C4-2B (cell line): ENCODE results near the gene TMEM132D.

Source experiments
- ZFX ChIP-seq: fragments of 450-650 bp; IDR thresholded peaks from 2 replicates; pipeline ENCODE4 v1.6.1; 2017
- TF ChIP-seq, protein P1 (sequence below): fragments of 450-650 bp; conservative IDR thresholded peaks from 2 replicates; pipeline ENCODE4 v1.5.1; 2017; ENCODE audit warnings: mild to moderate bottlenecking

DNA sequence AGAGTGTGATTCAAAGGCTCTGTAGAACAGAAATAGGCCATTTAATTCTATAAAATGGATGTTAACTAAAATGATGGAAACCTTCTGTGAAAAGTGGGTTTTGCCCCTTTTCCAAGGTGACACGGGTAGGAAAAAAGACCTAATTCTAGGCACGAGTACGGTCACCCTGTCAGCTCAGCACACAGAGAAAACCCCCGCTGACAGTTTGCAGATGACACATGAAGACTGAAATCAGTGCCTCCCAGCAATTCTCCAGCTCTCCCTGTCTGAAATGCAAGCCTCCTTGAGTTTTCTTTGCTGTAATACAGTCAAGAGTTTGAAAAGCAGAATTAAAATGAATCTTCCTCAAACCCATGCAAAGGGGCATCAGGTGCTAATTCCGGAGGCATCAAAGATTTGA lies 230.0 kb downstream of the TMEM132D start:
- TF ChIP-seq, protein P1, sequence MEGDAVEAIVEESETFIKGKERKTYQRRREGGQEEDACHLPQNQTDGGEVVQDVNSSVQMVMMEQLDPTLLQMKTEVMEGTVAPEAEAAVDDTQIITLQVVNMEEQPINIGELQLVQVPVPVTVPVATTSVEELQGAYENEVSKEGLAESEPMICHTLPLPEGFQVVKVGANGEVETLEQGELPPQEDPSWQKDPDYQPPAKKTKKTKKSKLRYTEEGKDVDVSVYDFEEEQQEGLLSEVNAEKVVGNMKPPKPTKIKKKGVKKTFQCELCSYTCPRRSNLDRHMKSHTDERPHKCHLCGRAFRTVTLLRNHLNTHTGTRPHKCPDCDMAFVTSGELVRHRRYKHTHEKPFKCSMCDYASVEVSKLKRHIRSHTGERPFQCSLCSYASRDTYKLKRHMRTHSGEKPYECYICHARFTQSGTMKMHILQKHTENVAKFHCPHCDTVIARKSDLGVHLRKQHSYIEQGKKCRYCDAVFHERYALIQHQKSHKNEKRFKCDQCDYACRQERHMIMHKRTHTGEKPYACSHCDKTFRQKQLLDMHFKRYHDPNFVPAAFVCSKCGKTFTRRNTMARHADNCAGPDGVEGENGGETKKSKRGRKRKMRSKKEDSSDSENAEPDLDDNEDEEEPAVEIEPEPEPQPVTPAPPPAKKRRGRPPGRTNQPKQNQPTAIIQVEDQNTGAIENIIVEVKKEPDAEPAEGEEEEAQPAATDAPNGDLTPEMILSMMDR, result no peak
- TF ChIP-seq ZFX, result no peak
